Smooth muscle cell of the brain vasculature (primary cell): ENCODE measurements around the gene FAM110C.
"Not testable (repeated sequence)": the region's sequence is repeated elsewhere in the genome, so short reads cannot be mapped to it uniquely, and the experiment has no call there.

Source experiments
- DNase-seq: peaks from one replicate; pipeline ENCODE4 v3.0.0-alpha.2; 2012; ENCODE audit warnings: low read depth, low spot score

Gene FAM110C

GRCh38 chr2:46471-47345, at the start of gene FAM110C:
TSS of gene FAM110C (minus strand) at chr2:46505. CDS start at chr2:46385, 120 bp downstream.
- DNase-seq: no peak

GRCh38 chr2:92326-92725, 46.0 kb upstream of the FAM110C start:
- no peak for DNase-seq

GRCh38 chr2:90645-91312, 44.5 kb upstream of the FAM110C start:
- DNase-seq: no peak

- DNase-seq: no peak
These were observed 39.5 kb upstream of the FAM110C start for GRCh38 chr2:85761-86160.

GRCh38 chr2:84121-84520, 37.8 kb upstream of the FAM110C start:
- DNase-seq: no peak

- DNase-seq: no peak
These were observed 34.8 kb upstream of the FAM110C start for GRCh38 chr2:80971-81736.

- DNase-seq: no peak
These were observed 34.1 kb upstream of the FAM110C start for GRCh38 chr2:80378-80777.

- no peak for DNase-seq
These were observed 25.2 kb upstream of the FAM110C start for GRCh38 chr2:71309-72035.

GRCh38 chr2:69366-70344, 23.4 kb upstream of the FAM110C start:
- DNase-seq: no peak

GRCh38 chr2:68637-69036, 22.3 kb upstream of the FAM110C start:
- DNase-seq: not testable (repeated sequence)

- DNase-seq: no peak
These were observed 20.5 kb upstream of the FAM110C start for GRCh38 chr2:66853-67252.

- no peak for DNase-seq
These were observed 18.8 kb upstream of the FAM110C start for GRCh38 chr2:65121-65520.

- no peak for DNase-seq
These were observed 9.5 kb upstream of the FAM110C start for GRCh38 chr2:55587-56448.

- no peak for DNase-seq
These were observed 5.3 kb upstream of the FAM110C start for GRCh38 chr2:51613-52012.

GRCh38 chr2:47737-48136, 1.4 kb upstream of the FAM110C start:
- no peak for DNase-seq

GRCh38 chr2:47346-47725, 1.0 kb upstream of the FAM110C start:
- no peak for DNase-seq

GRCh38 chr2:46131-46470, 204 bp downstream of the FAM110C start:
- DNase-seq: no peak

GRCh38 chr2:45342-46130, 769 bp downstream of the FAM110C start:
- DNase-seq: no peak
